H9 (cell line): ENCODE data around the gene CHID1. TPM values are rescaled to one million over a fixed set of nuclear protein-coding genes. Genes with fewer than 3 reads are reported as not detected.
A peak's percentile ranks its signal among the peaks of the same experiment; 100 is the strongest.

Source experiments
- DNase-seq: peaks from one replicate; pipeline ENCODE4 v3.0.0-alpha.2; 2017
- H2AFZ ChIP-seq: one replicate; pipeline ENCODE4 v1.6.1; 2013; ENCODE audit warnings: mild to moderate bottlenecking, low read length, control low read depth, moderate library complexity
- H2AK5ac ChIP-seq: 2 replicates; pipeline ENCODE4 v1.6.1; 2013; ENCODE audit warnings: low read length, control low read depth, mixed read lengths; ENCODE audit not compliant: insufficient read length
- H2BK120ac ChIP-seq: one replicate; pipeline ENCODE4 v1.6.1; 2013; ENCODE audit warnings: low read depth, mild to moderate bottlenecking, low read length, control low read depth, inconsistent platforms; ENCODE audit not compliant: poor library complexity, severe bottlenecking
- H2BK12ac ChIP-seq: 2 replicates; pipeline ENCODE4 v1.6.1; 2013; ENCODE audit warnings: low read length, control low read depth, mixed read lengths, low read depth; ENCODE audit not compliant: insufficient read length
- H2BK15ac ChIP-seq: 2 replicates; pipeline ENCODE4 v1.6.1; 2013; ENCODE audit warnings: low read depth, low read length, control low read depth
- H2BK20ac ChIP-seq: one replicate; pipeline ENCODE4 v1.6.1; 2013; ENCODE audit warnings: low read depth, mild to moderate bottlenecking, low read length, control low read depth, inconsistent platforms; ENCODE audit not compliant: poor library complexity, severe bottlenecking
- H2BK5ac ChIP-seq: 2 replicates; pipeline ENCODE4 v1.6.1; 2013; ENCODE audit warnings: low read length, control low read depth, mixed read lengths; ENCODE audit not compliant: insufficient read length
- H3K14ac ChIP-seq: 2 replicates; pipeline ENCODE4 v1.6.1; 2013; ENCODE audit warnings: low read length, control low read depth; ENCODE audit not compliant: insufficient read depth
- H3K18ac ChIP-seq: 2 replicates; pipeline ENCODE4 v1.6.1; 2013; ENCODE audit warnings: low read depth, mild to moderate bottlenecking, mixed read lengths, low read length, control low read depth; ENCODE audit not compliant: insufficient read length
- H3K23ac ChIP-seq: 2 replicates; pipeline ENCODE4 v1.6.1; 2013; ENCODE audit warnings: low read length, control low read depth, mixed read lengths, low read depth; ENCODE audit not compliant: insufficient read length
- H3K23me2 ChIP-seq: 2 replicates; pipeline ENCODE4 v1.6.1; 2013; ENCODE audit warnings: low read depth, mild to moderate bottlenecking, mixed read lengths, low read length, control low read depth; ENCODE audit not compliant: insufficient read length, poor library complexity, severe bottlenecking
- H3K27ac ChIP-seq: 2 replicates; pipeline ENCODE4 v1.5.1; 2013; ENCODE audit warnings: low read length, control low read depth, mixed read lengths, low read depth; ENCODE audit not compliant: insufficient read length
- H3K27me3 ChIP-seq: 2 replicates; pipeline ENCODE4 v1.6.1; 2013; ENCODE audit warnings: low read length, control low read depth, inconsistent platforms; ENCODE audit not compliant: insufficient read depth
- H3K4ac ChIP-seq: 2 replicates; pipeline ENCODE4 v1.6.1; 2013; ENCODE audit warnings: low read depth, mild to moderate bottlenecking, control low read depth, inconsistent platforms, low read length, moderate library complexity
- H3K4me1 ChIP-seq: 2 replicates; pipeline ENCODE4 v1.6.1; 2013; ENCODE audit warnings: low read length, control low read depth, inconsistent platforms; ENCODE audit not compliant: insufficient read depth
- H3K4me2 ChIP-seq: 2 replicates; pipeline ENCODE4 v1.6.1; 2013; ENCODE audit warnings: low read length, control low read depth, mixed read lengths; ENCODE audit not compliant: insufficient read length, insufficient read depth
- H3K56ac ChIP-seq: 2 replicates; pipeline ENCODE4 v1.6.1; 2013; ENCODE audit warnings: low read depth, mild to moderate bottlenecking, mixed read lengths, low read length, control low read depth; ENCODE audit not compliant: insufficient read length
- H3K79me1 ChIP-seq: 2 replicates; pipeline ENCODE4 v1.6.1; 2013; ENCODE audit warnings: low read depth, mild to moderate bottlenecking, moderate library complexity, low read length, control low read depth, inconsistent platforms; ENCODE audit not compliant: insufficient read depth, poor library complexity, severe bottlenecking
- H3K79me2 ChIP-seq: 2 replicates; pipeline ENCODE4 v1.6.1; 2013; ENCODE audit warnings: low read length, control low read depth, inconsistent platforms; ENCODE audit not compliant: insufficient read depth
- H3K9ac ChIP-seq: 2 replicates; pipeline ENCODE4 v1.6.1; 2013; ENCODE audit warnings: low read length, control low read depth, mixed read lengths; ENCODE audit not compliant: insufficient read length; ENCODE audit errors: extremely low read depth
- H3K9me3 ChIP-seq: one replicate; pipeline ENCODE4 v1.6.1; 2013; ENCODE audit warnings: low read depth, low read length, inconsistent platforms; ENCODE audit not compliant: control insufficient read depth
- H3T11ph ChIP-seq: one replicate; pipeline ENCODE4 v1.6.1; 2013; ENCODE audit warnings: mild to moderate bottlenecking, low read length, control low read depth, inconsistent platforms
- H4K20me1 ChIP-seq: one replicate; pipeline ENCODE4 v1.6.1; 2013; ENCODE audit not compliant: control insufficient read depth, insufficient read length, insufficient read depth
- H4K5ac ChIP-seq: 2 replicates; pipeline ENCODE4 v1.6.1; 2013; ENCODE audit warnings: low read depth, mild to moderate bottlenecking, mixed read lengths, low read length, control low read depth; ENCODE audit not compliant: insufficient read length
- H4K8ac ChIP-seq: replicated peaks from 2 replicates; pipeline ENCODE4 v1.6.1; 2013; ENCODE audit warnings: low read length, control low read depth, mixed read lengths, low read depth; ENCODE audit not compliant: insufficient read length
- H4K91ac ChIP-seq: 2 replicates; pipeline ENCODE4 v1.6.1; 2013; ENCODE audit warnings: low read depth, mild to moderate bottlenecking, moderate library complexity, mixed read lengths, low read length, control low read depth; ENCODE audit not compliant: insufficient read length
- H3K27ac Mint-ChIP-seq, 3 experiments: 2 replicates in 2 of 3; 3 replicates in 1 of 3; pipeline ENCODE4 v1.8.0; 2020 to 2021; ENCODE audit warnings: mixed read lengths in 3 of 3, mild to moderate bottlenecking in 1 of 3, moderate library complexity in 1 of 3
- H3K27me3 Mint-ChIP-seq: 2 replicates; pipeline ENCODE4 v1.8.0; 2021; ENCODE audit warnings: low read depth, mild to moderate bottlenecking, moderate library complexity, mixed read lengths
- H3K36me3 Mint-ChIP-seq, 3 experiments: 2 replicates in 2 of 3; 3 replicates in 1 of 3; pipeline ENCODE4 v1.8.0; 2020 to 2021; ENCODE audit warnings: low read depth in 3 of 3, mixed read lengths in 3 of 3; ENCODE audit not compliant: insufficient read depth in 1 of 3
- H3K4me1 Mint-ChIP-seq, 2 experiments: 2 replicates each; pipeline ENCODE4 v1.8.0; 2020; ENCODE audit warnings: mixed read lengths in 2 of 2
- H3K4me3 Mint-ChIP-seq, 2 experiments: 2 replicates in 1 of 2; 3 replicates in 1 of 2; pipeline ENCODE4 v1.8.0; 2020 to 2021; ENCODE audit warnings: mild to moderate bottlenecking in 2 of 2, mixed read lengths in 2 of 2, moderate library complexity in 1 of 2
- H3K9me3 Mint-ChIP-seq, 2 experiments: 2 replicates in 1 of 2; 3 replicates in 1 of 2; pipeline ENCODE4 v1.8.0; 2020; ENCODE audit warnings: mild to moderate bottlenecking in 2 of 2, mixed read lengths in 2 of 2, moderate library complexity in 1 of 2
- WGBS: extraction: QIAGEN DNeasy Blood & Tissue Kit; methylation state at CpG from one replicate; pipeline ENCODE4 v1.1.7; 2013; ENCODE audit warnings: missing lambda C conversion rate, low lambda C conversion rate, mixed read lengths; ENCODE audit not compliant: insufficient read length; ENCODE audit errors: extremely low coverage; 5-methylcytosine and 5-hydroxymethylcytosine counted together
- total RNA-seq: library from RNA; stranded (reverse); gene quantifications from 2 replicates; pipeline ENCODE4 v1.2.1, GENCODE V29; 2021
- TF ChIP-seq, protein P1 (sequence below): fragments of 200-600 bp; sonication (generic); conservative IDR thresholded peaks from 3 replicates; pipeline ENCODE4 v1.8.0; 2021; ENCODE audit warnings: antibody characterized with exemption, mild to moderate bottlenecking

Gene CHID1
- total RNA-seq, 1 experiment from 2014 or later: 89.4 TPM

DNA sequence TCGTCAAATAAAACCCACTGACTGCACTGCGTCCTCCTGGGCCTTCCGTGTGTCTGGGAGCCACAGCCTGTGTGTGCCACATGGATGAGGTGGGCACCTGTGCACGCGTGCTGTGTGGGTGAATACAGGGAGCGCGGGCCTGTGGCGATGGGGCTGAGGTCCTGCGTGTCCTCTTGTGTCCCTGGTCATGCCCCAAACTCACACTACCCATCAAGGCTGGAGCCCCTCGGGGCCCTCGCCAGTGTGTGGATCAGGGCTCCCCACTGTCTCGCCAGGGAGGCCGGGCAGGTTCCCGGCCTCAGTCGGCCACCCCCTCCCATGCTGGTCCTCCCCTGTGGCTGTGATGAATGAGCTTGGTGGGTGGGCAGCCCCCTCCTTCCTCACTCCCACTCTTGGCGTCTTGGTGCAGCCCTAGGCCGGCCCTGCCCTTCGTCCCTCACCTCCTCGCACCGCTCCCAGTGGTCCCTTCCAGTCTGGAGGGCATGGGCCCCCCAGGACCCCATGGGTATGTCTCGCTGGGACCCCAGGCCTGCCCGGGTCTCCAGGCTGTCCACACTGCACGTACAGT is 78.6 kb downstream of the CHID1 start:
- peaks cover 34% of the 10 kb centered on the region for H3K27me3 Mint-ChIP-seq
- H3K27ac Mint-ChIP-seq: no peak overlapping the region
- no CpG with 5 or more reads among the region's 23 CpGs for WGBS
- Histone ChIP-seq H3K18ac (no peak overlapping the region), H2BK120ac (no peak overlapping the region), H2AK5ac (no peak overlapping the region), H4K5ac (no peak overlapping the region), H3K56ac (no peak overlapping the region), H3K4me1 (no peaks in the 10 kb centered on the region; the same call in 1 of the 2 replicates), H3K23ac (no peak overlapping the region), H3K4me2 (peak overlapping the region; percentile 48), H2BK15ac (no peak overlapping the region), H3K4ac (no peak overlapping the region), H3K9ac (no peak overlapping the region), H4K20me1 (no peaks in the 10 kb centered on the region), H2AFZ (no peak overlapping the region), H4K91ac (no peak overlapping the region), H3K79me1 (no peaks in the 10 kb centered on the region), H2BK12ac (no peak overlapping the region), H3K14ac (no peak overlapping the region), H3K27ac (no peak overlapping the region), H3K79me2 (no peaks in the 10 kb centered on the region), H3K23me2 (peaks cover 32% of the 10 kb centered on the region), H3K27me3 (peaks cover 9% of the 10 kb centered on the region; the same call in 1 of the 2 replicates), H3K9me3 (no peaks in the 10 kb centered on the region), H4K8ac (no peak overlapping the region), H2BK20ac (no peak overlapping the region), H3T11ph (no peak overlapping the region), H2BK5ac (no peak overlapping the region)
- H3K4me1 Mint-ChIP-seq: peaks cover 36 to 46% of the 10 kb centered on the region in 2 experiments
- H3K9me3 Mint-ChIP-seq: no peaks in the 10 kb centered on the region
- no peak for DNase-seq
- H3K4me3 Mint-ChIP-seq: peak overlapping the region; percentile 63 to 76
- TF ChIP-seq, protein P1, sequence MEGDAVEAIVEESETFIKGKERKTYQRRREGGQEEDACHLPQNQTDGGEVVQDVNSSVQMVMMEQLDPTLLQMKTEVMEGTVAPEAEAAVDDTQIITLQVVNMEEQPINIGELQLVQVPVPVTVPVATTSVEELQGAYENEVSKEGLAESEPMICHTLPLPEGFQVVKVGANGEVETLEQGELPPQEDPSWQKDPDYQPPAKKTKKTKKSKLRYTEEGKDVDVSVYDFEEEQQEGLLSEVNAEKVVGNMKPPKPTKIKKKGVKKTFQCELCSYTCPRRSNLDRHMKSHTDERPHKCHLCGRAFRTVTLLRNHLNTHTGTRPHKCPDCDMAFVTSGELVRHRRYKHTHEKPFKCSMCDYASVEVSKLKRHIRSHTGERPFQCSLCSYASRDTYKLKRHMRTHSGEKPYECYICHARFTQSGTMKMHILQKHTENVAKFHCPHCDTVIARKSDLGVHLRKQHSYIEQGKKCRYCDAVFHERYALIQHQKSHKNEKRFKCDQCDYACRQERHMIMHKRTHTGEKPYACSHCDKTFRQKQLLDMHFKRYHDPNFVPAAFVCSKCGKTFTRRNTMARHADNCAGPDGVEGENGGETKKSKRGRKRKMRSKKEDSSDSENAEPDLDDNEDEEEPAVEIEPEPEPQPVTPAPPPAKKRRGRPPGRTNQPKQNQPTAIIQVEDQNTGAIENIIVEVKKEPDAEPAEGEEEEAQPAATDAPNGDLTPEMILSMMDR: no peak
- H3K36me3 Mint-ChIP-seq: peaks cover 6 to 14% (median 9%) of the 10 kb centered on the region in 3 experiments; a peak in 4 of 7 replicates
